PC-3 (cell line): ENCODE data around the gene SAMD4A. TPM values are rescaled to one million over a fixed set of nuclear protein-coding genes. Genes with fewer than 3 reads are reported as not detected.

ENCODE experiments used
- ATAC-seq: fragments of 200-7000 bp; cut with Tn5 transposase; 2 replicates; pipeline ENCODE4 v1.9.1; 2020; ENCODE audit warnings: mild to moderate bottlenecking, moderate library complexity
- BruUV-seq: library from RNA; stranded (reverse); fragments of 400-500 nt; replicated peaks from 2 replicates; lab custom pipeline; 2021; lab: Mats Ljungman, UMichigan
- CTCF ChIA-PET: fragments of 300-600 bp; sonication (Branson Sonifier 250); formaldehyde crosslinking; loops from one replicate; lab custom pipeline; 2022; ENCODE audit warnings: antibody characterized with exemption; lab: Charles Lee
- POLR2A ChIA-PET: fragments of 300-600 bp; sonication (Branson Sonifier 250); formaldehyde crosslinking; loops from one replicate; lab custom pipeline; 2022; ENCODE audit warnings: antibody characterized with exemption; ENCODE audit not compliant: unreplicated experiment; lab: Charles Lee
- DNase-seq: peaks from one replicate; pipeline ENCODE4 v3.0.0-alpha.2; 2015
- H2AFZ ChIP-seq: fragments of 300-600 bp; sonication (generic); 2 replicates; pipeline ENCODE4 v1.6.0; 2016; ENCODE audit warnings: antibody characterized with exemption, low read length
- H3F3A ChIP-seq: fragments of 300-600 bp; sonication (generic); one replicate; pipeline ENCODE4 v1.6.0; 2017; ENCODE audit warnings: antibody characterized with exemption, low read length, control low read depth, mild to moderate bottlenecking; ENCODE audit not compliant: unreplicated experiment
- H3K27ac ChIP-seq: fragments of 300-600 bp; sonication (generic); 2 replicates; pipeline ENCODE4 v1.5.1; 2016; ENCODE audit warnings: mild to moderate bottlenecking, low read length
- H3K27me3 ChIP-seq: fragments of 300-600 bp; sonication (generic); 2 replicates; pipeline ENCODE4 v1.6.1; 2016; ENCODE audit warnings: low read length, mixed read lengths
- H3K36me3 ChIP-seq: fragments of 300-600 bp; sonication (generic); 2 replicates; pipeline ENCODE4 v1.6.1; 2016; ENCODE audit warnings: low read depth, mixed run types, low read length, mixed read lengths
- H3K4me1 ChIP-seq: fragments of 300-600 bp; sonication (generic); 2 replicates; pipeline ENCODE4 v1.5.1; 2016; ENCODE audit warnings: low read length; ENCODE audit not compliant: insufficient read depth
- H3K4me2 ChIP-seq: fragments of 300-600 bp; sonication (generic); 2 replicates; pipeline ENCODE4 v1.6.0; 2016; ENCODE audit warnings: low read length
- H3K4me3 ChIP-seq: fragments of 300-600 bp; sonication (generic); 2 replicates; pipeline ENCODE4 v1.5.1; 2016; ENCODE audit warnings: mild to moderate bottlenecking, low read length, mixed read lengths
- H3K79me2 ChIP-seq: fragments of 300-600 bp; sonication (generic); 2 replicates; pipeline ENCODE4 v1.6.1; 2017; ENCODE audit warnings: low read length, mixed read lengths
- H3K9ac ChIP-seq: fragments of 300-600 bp; sonication (generic); 2 replicates; pipeline ENCODE4 v1.6.0; 2016; ENCODE audit warnings: mild to moderate bottlenecking, low read length
- H3K9me2 ChIP-seq: fragments of 300-600 bp; sonication (generic); replicated peaks from 2 replicates; pipeline ENCODE4 v1.6.1; 2016; ENCODE audit warnings: mixed run types, low read length, mixed read lengths
- H3K9me3 ChIP-seq: fragments of 300-600 bp; sonication (generic); 2 replicates; pipeline ENCODE4 v1.6.1; 2016; ENCODE audit warnings: low read length, mixed read lengths
- H4K20me1 ChIP-seq: fragments of 300-600 bp; sonication (generic); 2 replicates; pipeline ENCODE4 v1.6.1; 2016; ENCODE audit warnings: low read length, mixed read lengths
- EZH2 ChIP-seq: fragments of 300-600 bp; sonication (generic); IDR thresholded peaks from one replicate; pipeline ENCODE4 v1.6.1; 2017; ENCODE audit warnings: antibody characterized with exemption, mild to moderate bottlenecking, low read length; ENCODE audit not compliant: unreplicated experiment
- EZH2phosphoT487 ChIP-seq: fragments of 300-600 bp; sonication (generic); IDR thresholded peaks from 2 replicates; pipeline ENCODE4 v1.6.1; 2018; ENCODE audit warnings: mild to moderate bottlenecking, antibody characterized with exemption, low read length, borderline replicate concordance
- intact Hi-C: fragments of 100-400 bp; cut with micrococcal nuclease; formaldehyde crosslinking; loops from 2 replicates; pipeline ENCODE4 v1.9.0; 2023
- total RNA-seq: library from RNA; depleted of rRNA; stranded (reverse); fragments of >200 nt; gene quantifications from 2 replicates; pipeline ENCODE4 v1.2.3, GENCODE V29; 2014
- TF ChIP-seq, protein P1 (sequence below): fragments of 300-600 bp; sonication (generic); conservative IDR thresholded peaks from 2 replicates; pipeline ENCODE4 v1.5.1; 2017; ENCODE audit warnings: antibody characterized with exemption, low read depth, mild to moderate bottlenecking, low read length

SAMD4A gene
- total RNA-seq, 1 experiment from 2014 or later = 42.9 TPM

DNA sequence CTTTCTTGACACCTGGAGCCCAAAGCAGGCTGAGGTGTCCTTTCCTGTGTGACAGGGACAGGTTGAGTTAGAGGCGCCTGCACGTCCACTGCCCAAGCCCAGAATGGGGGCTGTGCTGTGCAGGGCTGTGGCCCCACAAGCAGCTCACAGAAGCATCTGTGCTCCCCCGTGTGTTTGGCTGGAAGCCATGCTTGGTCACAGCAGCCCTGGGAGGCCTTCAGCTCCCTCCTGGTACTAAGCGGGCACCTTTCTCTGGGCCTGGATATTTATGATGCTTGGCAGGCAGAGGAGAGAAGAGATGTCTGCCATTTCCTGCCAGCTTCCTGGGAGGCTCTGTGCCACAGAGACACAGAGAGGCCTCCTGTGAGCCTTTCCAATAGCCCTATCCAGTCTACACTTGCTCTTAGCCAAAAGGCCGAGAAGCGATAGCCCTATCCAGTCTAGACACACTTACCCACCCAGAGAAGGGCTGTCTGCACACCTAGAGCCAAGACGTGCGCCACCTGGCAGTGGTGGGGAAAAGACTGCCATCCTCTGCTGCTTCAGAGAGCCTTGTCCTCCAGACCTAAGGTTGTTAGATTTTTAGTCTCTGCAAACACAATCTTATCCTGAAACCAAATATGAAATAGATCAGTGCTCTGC is 218.3 kb downstream of the SAMD4A start:
- intact Hi-C loops = no loop called here
- Histone ChIP-seq H3K9me3 (no peaks in the 10 kb centered on the region), H2AFZ (no peak overlapping the region), H3K4me1 (no peaks in the 10 kb centered on the region), H4K20me1 (no peaks in the 10 kb centered on the region), H3F3A (no peaks in the 10 kb centered on the region), H3K36me3 (peaks cover 24% of the 10 kb centered on the region; the same call in 1 of the 2 replicates), H3K27ac (no peak overlapping the region), H3K27me3 (no peaks in the 10 kb centered on the region), H3K9me2 (no peaks in the 10 kb centered on the region), H3K9ac (no peak overlapping the region), H3K79me2 (no peaks in the 10 kb centered on the region), H3K4me2 (no peak overlapping the region), H3K4me3 (no peak overlapping the region)
- ATAC-seq (no peak), DNase-seq (no peak)
- ChIA-PET CTCF (no interaction called here), POLR2A (no interaction called here)
- BruUV-seq = no TSS peak
- TF ChIP-seq, protein P1, sequence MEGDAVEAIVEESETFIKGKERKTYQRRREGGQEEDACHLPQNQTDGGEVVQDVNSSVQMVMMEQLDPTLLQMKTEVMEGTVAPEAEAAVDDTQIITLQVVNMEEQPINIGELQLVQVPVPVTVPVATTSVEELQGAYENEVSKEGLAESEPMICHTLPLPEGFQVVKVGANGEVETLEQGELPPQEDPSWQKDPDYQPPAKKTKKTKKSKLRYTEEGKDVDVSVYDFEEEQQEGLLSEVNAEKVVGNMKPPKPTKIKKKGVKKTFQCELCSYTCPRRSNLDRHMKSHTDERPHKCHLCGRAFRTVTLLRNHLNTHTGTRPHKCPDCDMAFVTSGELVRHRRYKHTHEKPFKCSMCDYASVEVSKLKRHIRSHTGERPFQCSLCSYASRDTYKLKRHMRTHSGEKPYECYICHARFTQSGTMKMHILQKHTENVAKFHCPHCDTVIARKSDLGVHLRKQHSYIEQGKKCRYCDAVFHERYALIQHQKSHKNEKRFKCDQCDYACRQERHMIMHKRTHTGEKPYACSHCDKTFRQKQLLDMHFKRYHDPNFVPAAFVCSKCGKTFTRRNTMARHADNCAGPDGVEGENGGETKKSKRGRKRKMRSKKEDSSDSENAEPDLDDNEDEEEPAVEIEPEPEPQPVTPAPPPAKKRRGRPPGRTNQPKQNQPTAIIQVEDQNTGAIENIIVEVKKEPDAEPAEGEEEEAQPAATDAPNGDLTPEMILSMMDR = no peak
- TF ChIP-seq EZH2phosphoT487 = no peak
- TF ChIP-seq EZH2 = no peak

DNA sequence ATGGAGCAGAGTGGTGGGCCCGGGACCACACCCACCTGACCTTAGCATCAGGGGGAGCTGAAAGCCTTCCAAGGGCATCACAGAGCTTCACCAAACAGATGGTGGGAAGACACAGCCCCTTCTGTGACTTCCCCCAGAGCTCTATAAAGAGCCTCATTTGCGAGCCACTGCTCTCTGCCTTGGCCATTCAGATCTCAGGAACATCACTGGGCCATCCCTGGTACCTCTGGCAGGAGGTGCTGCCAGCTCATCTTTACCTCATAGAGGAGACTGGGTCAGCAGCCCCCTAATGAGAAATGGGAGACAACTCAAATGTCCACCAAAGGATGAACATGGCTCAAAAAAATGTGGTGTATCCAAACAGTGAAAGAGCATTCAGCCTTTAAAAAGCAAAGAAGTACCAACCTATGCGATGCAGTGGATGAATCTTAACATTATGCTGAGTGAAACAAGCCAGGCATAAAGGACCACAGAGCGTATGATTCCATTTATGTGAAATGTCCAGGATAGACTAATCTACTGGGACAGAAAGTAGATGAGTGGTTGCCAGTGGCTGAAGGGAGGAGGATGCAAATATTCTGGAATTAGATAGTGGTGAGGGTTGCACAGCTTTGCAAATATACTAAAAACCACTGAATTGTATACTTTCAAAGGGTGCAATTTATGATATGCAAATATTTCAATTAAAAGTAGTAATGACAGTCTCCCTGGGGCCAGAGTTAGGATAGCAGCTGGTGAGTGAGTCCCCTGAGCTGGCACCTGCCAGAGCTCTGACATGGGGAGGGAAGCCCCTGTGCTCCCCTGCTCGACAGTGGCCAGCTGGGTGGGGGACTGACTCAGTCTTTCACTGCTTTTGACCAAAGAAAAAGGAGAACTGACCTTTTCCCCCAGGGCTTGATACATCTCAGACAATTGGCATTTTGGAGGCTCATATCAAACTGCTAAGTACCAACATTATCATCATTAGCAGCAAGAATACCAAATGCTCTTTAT is 219.1 kb downstream of the SAMD4A start:
- ATAC-seq (no peak), DNase-seq (no peak)
- H3K27me3 ChIP-seq = no peaks in the 10 kb centered on the region
- H3K4me1 ChIP-seq = no peaks in the 10 kb centered on the region
- ChIA-PET POLR2A (no interaction called here), CTCF (no interaction called here)
- no peak overlapping the region for H3K4me3 ChIP-seq
- no peak for TF ChIP-seq EZH2phosphoT487
- TF ChIP-seq EZH2 = no peak
- TF ChIP-seq, protein P1 = no peak
- peaks cover 27% of the 10 kb centered on the region; the same call in 1 of the 2 replicates for H3K36me3 ChIP-seq
- no TSS peak for BruUV-seq
- no peaks in the 10 kb centered on the region for H3F3A ChIP-seq
- H3K27ac ChIP-seq = no peak overlapping the region
- H4K20me1 ChIP-seq = no peaks in the 10 kb centered on the region
- no peaks in the 10 kb centered on the region for H3K79me2 ChIP-seq
- intact Hi-C loops = no loop called here
- H3K9me2 ChIP-seq = no peaks in the 10 kb centered on the region
- no peak overlapping the region for H3K4me2 ChIP-seq
- H3K9me3 ChIP-seq = no peaks in the 10 kb centered on the region
- no peak overlapping the region for H3K9ac ChIP-seq
- no peak overlapping the region for H2AFZ ChIP-seq
